Left cardiac atrium (tissue), 4 donors: ENCODE measurements around the gene MRPS11. TPM values are rescaled to one million over a fixed set of nuclear protein-coding genes. Genes with fewer than 3 reads are reported as not detected.
A peak's percentile ranks its signal among the peaks of the same experiment; 100 is the strongest.
"Not testable (repeated sequence)": the region's sequence is repeated elsewhere in the genome, so short reads cannot be mapped to it uniquely, and the experiment has no call there.

ENCODE experiments used
- ATAC-seq, 2 donors: fragments of 200-7000 bp; cut with Tn5 transposase; one replicate each; pipeline ENCODE4 v1.9.1; 2020; ENCODE audit warnings: mild to moderate bottlenecking in 2 of 2, moderate library complexity in 2 of 2
- DNase-seq: peaks from one replicate; pipeline ENCODE4 v3.0.0-alpha.2; 2020
- intact Hi-C, 2 donors: fragments of 100-400 bp; cut with DNase I; formaldehyde crosslinking; loops; one replicate each; pipeline versions ENCODE4 v1.14.1 to v1.15.1; 2022 to 2023
- total RNA-seq, 2 donors: library from RNA; stranded (reverse); fragmentation: NEBNext Ultra II Directional; extraction: Animal tissue kit (Norgen Biotek cat#: 25700); gene quantifications; one replicate each; pipeline ENCODE4 v1.2.1, GENCODE V29; 2021
- donor health status: DM: no; HTN: yes; CAD: no.
- donor health status: DM: no; HTN: yes; CAD: no; lungs with severe emphysema.
- donor health status: DM: yes; HTN: yes; CAD: no.
- donor health status: Dilated cardiomyopathy.

The MRPS11 gene
- total RNA-seq, 2 donors from 2014 or later, result 40.7 to 51.5 TPM

- intact Hi-C loops, result no loop called here
- ATAC-seq (no peak), DNase-seq (no peak)
Measured at GRCh38 chr15:88484682-88485331, 17.3 kb downstream of the MRPS11 start.

- DNase-seq, result no peak
- no peak for ATAC-seq
- intact Hi-C loops, result no loop called here
Measured at GRCh38 chr15:88487178-88487795, 19.8 kb downstream of the MRPS11 start.

DNA sequence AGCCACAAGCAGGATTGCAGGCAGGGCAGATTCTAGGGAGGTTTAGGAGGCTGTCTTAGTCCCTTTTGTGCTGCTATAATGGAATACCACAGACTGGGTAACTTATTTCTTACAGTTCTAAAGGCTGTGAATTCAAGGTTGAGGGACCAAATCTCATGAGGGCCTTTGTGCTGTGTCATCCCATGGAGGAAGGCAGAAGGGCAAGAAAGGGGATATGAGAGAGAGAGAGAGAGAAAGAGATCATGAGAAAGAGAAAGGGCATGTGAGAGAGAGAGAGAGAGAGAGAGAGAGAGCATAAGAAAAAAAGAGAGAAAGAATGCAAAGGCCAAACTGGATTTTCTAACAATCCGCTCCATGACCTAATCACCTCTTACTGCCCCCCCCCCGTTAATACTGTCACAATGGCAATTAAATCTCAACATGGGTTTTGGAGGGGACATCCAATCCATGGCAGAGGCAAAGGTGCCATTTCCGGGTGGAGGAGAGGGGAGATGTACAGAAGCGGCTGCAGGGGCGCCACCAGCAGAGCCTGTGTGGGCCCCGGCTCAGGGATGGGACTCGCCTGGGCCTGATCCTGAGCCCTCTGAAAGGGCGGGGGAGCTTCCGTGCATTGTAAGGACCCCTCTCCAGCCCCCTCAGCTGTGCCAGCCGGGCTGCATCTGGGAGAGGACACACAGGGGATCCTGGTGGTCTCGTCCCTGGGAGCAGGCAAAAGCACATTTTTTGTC lies 20.5 kb downstream of the MRPS11 start:
- intact Hi-C loops, result no loop called here

GRCh38 chr15:88489321-88489720 lies 21.8 kb downstream of the MRPS11 start:
- ATAC-seq (no peak), DNase-seq (no peak)
- intact Hi-C loops, result no loop called here

More for the DNA sequence above, 20.5 kb downstream of the MRPS11 start:
- DNase-seq (no peak), ATAC-seq (no peak)

DNA sequence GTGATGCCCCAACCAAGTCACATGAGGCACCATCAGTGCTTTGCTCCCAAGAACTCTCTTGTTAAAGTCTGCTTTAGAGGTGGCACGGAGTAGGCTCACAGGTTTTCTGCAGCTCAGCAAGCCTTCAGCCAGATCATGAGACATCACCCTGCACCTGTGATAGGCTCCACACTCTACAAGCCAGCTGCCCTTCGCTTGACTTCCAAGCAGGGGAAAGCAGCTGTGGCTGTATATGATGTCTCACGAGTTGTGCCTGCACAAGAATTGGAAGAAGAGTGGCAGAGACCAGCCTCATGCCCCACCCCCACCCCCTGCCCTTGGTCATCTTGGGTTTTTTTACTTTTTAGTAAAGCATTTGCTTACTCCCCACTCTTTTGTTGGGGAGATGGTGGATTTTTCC lies 22.5 kb downstream of the MRPS11 start:
- intact Hi-C loops, result no loop called here
- ATAC-seq (no peak), DNase-seq (no peak)

DNA sequence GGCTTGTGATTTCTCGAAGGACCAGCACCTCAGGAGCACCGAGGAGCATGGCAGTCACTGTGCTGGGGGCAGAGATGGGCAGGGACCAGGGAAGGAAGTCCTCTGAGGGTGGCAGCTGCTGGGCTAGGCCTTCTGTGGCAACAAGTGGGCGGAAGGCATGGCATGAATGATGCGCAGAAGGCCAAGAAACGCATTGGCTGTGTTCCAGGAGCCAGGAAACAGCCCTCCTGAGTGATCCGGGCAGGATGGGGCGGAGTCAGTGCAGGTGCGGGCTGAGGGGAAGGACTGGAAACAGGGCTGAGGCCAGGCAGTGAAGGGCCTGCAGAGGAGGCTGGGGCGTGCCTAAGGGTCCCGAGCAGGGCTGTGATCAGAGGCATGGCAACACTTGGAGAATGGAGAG lies 23.6 kb downstream of the MRPS11 start:
- ATAC-seq (no peak), DNase-seq (no peak)
- intact Hi-C loops, result no loop called here

DNA sequence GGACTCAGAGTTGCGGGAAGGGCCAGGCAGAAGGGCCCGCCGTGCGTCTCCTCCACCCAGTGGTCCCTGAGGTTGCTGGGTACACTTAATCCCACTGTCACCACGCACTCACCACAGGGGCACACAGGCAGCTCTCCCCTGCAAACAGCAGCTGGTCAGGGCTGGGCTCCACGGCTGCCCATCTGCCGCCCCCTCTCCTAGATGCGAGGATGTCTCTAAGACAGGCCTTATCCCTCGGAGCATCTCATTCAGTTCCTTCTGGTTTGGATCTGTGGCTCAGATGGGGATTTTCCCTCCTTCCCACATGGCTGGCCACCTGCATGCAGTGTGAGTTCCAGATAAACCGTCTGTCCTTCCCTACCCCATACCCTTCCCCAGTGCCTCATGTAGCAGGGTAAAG lies 26.3 kb downstream of the MRPS11 start:
- intact Hi-C loops, result no loop called here
- ATAC-seq (no peak), DNase-seq (no peak)

GRCh38 chr15:88497109-88497765 lies 29.7 kb downstream of the MRPS11 start:
- peak; percentile 72 to 89 for ATAC-seq
- intact Hi-C loops, result no loop called here
- DNase-seq, result no peak

GRCh38 chr15:88498996-88499395 lies 31.5 kb downstream of the MRPS11 start:
- intact Hi-C loops, result no loop called here
- peak; percentile 34 to 73 for ATAC-seq
- no peak for DNase-seq

DNA sequence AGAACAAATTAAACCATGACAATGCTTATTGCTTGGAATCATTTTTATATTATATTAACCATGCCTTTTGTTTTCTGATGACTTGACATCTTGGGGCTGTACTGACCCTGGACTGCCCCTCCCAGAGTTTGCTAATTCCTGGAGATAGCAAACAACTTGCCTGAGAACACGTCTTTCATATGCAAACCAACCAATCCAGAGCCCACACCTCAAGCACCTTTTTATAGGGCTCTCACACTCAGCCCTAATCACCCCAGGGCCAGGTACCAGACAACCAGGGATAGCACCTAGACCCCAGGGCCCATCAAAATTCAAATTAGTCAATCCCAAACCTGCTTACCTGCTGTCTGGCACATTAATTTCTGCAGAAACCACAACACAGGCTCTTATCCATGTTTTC lies 36.9 kb downstream of the MRPS11 start:
- DNase-seq, result no peak
- intact Hi-C loops, result no loop called here
- ATAC-seq, result no peak

GRCh38 chr15:88505721-88506120 lies 38.2 kb downstream of the MRPS11 start:
- no peak for ATAC-seq
- intact Hi-C loops, result no loop called here
- DNase-seq, result no peak

- peak in 1 of 2 donors; percentile 24 for ATAC-seq
- no peak for DNase-seq
- intact Hi-C loops, result no loop called here
Measured at GRCh38 chr15:88506628-88507027, 39.1 kb downstream of the MRPS11 start.

GRCh38 chr15:88509321-88509720 lies 41.8 kb downstream of the MRPS11 start:
- ATAC-seq (no peak), DNase-seq (no peak)
- intact Hi-C loops, result no loop called here

DNA sequence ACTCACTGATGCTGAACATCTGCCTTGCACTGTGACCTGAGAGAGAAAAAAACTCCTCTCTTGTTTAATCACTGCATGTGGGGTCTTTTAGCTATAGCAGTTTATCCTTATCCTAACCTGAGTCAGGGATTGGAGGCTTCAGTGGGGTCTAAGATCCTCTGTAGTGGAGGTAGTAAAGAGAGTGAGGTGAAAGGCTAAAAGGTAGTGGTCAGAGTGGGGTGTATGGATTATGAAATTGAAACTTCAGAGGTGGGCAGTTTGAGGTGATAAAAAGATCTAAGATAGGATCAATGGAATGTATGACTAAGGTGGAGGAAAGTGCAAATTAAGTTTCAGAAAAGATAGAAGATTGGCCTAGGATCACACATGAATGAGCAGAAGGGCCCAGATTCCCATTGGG lies 42.5 kb downstream of the MRPS11 start:
- DNase-seq (no peak), ATAC-seq (no peak)
- intact Hi-C loops, result no loop called here

- intact Hi-C loops, result no loop called here
- no peak for ATAC-seq
- no peak for DNase-seq
Measured at GRCh38 chr15:88511161-88511560, 43.7 kb downstream of the MRPS11 start.

- no peak for ATAC-seq
- intact Hi-C loops, result no loop called here
- no peak for DNase-seq
Measured at GRCh38 chr15:88512078-88512477, 44.6 kb downstream of the MRPS11 start.

- intact Hi-C loops, result no loop called here
Measured at GRCh38 chr15:88512601-88513000, 45.1 kb downstream of the MRPS11 start.

DNA sequence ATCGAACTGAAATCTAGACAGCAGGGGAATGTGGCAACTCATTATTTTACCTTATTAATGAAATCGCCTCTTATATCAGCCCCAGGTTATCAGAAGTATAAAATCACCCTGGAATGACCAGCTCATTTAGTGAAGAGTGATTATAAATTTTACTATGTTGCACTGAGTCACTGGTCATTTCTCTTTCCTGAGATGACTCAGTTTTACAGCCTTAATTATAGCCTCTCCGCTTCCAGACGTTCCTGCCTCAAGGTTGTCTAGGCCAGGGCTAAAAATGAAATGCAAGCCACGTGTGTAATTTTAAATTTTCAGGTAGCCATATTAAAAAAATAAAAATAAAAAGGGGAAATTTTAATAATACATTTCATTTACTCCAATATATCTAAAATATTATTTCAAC lies 45.7 kb downstream of the MRPS11 start:
- DNase-seq, result no peak
- ATAC-seq, result peak in 1 of 2 donors; percentile 37
- intact Hi-C loops, result no loop called here

More at GRCh38 chr15:88512601-88513000, 45.1 kb downstream of the MRPS11 start:
- DNase-seq (no peak), ATAC-seq (no peak)

- DNase-seq (no peak), ATAC-seq (no peak)
- intact Hi-C loops, result no loop called here
Measured at GRCh38 chr15:88518903-88519302, 51.4 kb downstream of the MRPS11 start.

DNA sequence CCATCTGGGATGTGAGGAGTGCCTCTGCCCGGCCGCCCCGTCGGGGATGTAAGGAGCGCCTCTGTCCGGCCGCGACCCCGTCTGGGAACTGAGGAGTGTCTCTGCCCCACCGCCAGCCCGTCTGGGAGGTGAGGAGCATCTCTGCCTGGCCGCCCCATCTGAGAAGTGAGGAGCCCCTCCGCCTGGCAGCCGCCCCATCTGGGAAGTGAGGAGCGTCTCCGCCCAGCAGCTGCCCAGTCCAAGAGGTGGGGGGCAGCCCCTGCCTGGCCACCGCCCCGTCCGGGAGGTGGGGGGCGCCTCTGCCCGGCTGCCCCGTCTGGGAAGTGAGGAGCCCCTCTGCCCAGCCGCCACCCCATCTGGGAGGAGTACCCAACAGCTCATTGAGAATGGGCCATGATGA lies 56.6 kb downstream of the MRPS11 start:
- ATAC-seq, intact Hi-C loops, DNase-seq: not testable (repeated sequence)
